ENCODE data around the gene FAM217B. TPM values are rescaled to one million over a fixed set of nuclear protein-coding genes. Genes with fewer than 3 reads are reported as not detected.
"Not testable (repeated sequence)": the region's sequence is repeated elsewhere in the genome, so short reads cannot be mapped to it uniquely, and the experiment has no call there.

Gene FAM217B
- total RNA-seq, 1 donor from 2014 or later = 11.5 TPM

- DNase-seq = no peak
Measured at GRCh38 chr20:59938696-59939051, 1.5 kb upstream of the FAM217B start.

DNA sequence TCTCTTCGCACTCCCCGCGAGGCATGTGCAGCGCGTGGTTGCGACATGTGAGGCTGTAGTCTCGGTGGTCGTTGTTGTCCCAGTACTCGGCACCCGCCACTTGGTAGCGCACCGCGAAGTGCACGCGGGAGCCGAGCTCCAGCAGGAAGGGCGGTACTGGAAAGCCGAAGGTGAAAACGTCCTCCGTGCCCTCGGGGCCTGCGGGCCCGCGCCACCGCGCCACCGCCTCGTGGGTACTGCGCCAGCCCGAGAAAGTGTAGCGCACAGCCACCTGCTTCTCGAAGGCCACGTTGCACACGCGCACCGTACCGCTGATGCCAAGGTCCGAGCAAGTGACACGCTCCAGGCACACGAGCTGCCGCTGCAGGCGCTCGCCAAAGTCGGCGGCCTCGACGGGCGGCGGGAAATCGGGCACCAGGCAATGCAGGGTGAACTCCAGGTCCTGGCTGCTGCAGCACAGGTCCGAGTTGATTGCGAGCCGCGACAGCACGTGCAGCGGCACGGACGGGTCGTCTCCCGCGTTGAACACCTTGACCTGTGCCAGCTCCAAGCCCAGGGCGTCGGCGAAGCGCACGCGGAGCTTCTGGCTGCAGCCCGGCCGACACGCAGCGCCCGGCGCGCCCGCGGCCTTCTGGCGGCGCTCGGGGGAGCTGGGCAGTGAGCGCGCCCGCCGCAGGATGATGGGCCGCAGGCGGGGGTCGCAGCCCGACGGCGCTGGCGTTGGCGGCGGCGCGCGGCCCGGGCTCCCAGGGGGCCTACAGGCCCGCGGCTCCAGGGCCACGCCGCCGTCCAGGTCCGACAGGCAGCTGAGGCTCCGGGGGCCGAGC, 924 bp upstream of the FAM217B start:
- DNase-seq = no peak

DNA sequence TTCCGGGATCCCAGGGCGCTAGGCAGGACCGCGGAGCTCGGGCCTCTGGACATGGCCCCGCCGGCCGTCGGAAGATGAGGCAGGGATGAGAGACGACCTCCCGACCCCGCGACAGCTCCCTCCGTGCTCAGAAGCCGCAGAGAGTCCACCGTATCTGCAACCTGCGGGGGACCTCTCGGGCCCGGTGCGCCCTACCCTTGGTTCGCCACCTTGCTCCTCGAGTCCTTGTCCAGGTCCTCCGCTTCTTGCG, 385 bp upstream of the FAM217B start:
- DNase-seq = no peak

DNA sequence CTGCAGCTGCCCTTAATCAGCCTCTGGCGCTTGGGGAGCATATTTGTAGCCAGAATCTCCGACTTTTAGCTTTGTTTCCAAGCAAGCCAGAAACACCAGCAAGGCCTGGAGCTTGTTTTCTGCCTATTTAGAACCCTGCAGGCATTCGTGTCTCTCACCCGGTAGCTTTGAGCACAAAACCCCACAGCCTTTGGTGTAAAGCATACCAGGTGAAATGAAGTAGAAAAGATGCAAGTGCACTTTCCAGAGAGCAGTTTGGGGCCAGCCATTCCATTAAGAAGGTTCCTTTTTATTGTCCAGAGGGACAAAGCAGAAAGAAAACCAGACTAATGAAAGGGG, 736 bp downstream of the FAM217B start:
- DNase-seq = no peak

- no peak for DNase-seq
Measured at GRCh38 chr20:59942245-59942644, 2.1 kb downstream of the FAM217B start.

GRCh38 chr20:59944726-59945125, 4.5 kb downstream of the FAM217B start:
- DNase-seq = no peak

DNA sequence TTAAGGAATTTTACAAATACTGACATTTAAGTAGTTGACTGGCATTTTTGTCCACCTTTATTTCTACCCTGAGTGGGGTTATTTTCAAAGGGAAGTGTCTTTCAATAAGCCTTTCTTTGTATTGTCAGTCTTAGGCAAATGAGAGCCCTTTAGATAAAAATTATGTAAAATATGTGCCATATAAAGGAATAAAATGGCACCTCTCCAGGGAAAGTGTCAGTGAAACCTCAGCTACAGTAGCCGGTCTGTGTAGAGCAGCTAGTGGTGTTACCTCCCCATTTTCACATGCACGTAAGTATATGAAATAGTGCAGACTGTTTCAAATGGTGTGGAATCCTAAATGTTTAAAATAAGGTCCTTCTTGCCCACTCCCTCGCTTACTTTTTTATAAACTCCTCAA, 5.0 kb downstream of the FAM217B start:
- no peak for DNase-seq

DNA sequence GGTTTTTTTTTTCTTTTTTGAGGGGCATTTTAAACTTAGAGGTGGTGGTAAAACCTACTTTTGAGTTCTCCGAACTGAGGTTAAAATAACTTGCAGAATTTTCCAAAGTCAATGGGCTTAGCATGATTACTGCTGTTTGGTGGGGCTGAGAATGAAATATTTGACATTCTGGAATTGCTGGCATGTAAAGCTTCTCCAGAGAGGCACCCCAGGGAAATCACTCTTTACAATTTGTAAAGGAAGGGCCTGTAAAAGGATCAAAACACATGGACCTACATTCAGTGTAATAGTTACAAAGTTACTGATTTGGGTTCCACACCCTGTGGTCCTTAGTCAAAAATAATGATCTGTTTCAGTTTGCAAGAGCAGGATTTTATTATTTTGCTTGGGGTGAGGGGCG, 5.5 kb downstream of the FAM217B start:
- DNase-seq = no peak

GRCh38 chr20:59947376-59947775, 7.2 kb downstream of the FAM217B start:
- DNase-seq = no peak

- no peak for DNase-seq
Measured at GRCh38 chr20:59948212-59948611, 8.0 kb downstream of the FAM217B start.

DNA sequence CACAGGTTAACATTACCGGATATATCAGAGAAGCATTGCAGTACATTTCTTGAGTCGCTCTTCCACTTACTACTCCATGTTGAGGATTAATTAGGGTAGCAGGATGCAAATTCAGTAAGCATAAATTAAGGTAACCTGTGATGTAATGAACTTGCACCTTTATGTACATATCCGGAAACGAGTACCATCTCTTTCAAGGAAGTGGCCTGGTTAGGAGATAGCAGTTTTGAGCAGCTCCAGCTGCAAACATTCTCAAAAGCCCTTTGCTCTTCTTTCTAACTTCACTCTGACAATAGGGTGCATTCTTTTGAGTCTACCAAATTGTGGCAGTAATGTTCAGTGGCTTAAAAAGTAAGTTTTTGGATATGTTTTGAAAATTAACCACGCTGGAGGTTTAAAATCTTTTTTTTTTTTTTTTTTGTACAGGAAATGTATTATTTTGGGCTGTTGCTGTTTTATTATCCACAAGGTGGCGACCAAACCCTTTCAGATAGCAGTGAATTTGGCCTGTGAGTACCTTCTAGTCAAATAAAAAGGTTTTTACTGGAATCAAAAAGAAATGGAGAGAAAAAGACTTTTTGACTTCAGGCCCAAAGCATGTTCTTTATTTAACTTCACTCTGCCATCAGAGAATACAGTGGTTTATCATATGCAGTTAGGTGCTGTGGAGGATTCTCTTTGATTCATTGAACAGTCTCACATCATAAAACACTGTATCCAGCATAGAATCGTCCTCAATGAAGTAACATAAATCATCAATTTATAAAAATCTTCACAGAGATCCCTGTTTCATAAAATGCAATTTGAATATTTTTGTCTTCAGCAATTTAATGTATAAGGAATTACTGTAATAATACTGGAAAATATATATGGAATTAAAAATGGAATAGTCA, 8.9 kb downstream of the FAM217B start:
- DNase-seq = peak; percentile 87

DNA sequence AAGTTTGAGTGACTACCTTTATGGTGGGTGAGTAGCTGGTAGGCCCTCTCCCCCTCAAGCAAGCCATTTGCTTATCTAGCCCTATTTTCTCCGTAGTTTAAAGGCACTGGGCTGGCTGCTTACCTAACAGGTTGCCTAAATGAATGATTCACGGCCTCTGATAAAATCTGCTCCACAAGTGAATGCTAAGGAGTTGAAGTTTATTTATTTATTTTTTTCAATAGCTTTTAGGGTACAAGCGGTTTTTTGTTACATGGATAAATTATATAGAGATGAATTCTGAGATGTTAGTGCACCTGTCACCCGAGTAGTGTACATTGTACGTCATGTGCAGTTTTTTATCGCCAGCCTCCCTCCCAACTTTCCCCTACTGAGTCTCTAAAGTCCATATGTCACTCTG, 9.7 kb downstream of the FAM217B start:
- no peak for DNase-seq

DNA sequence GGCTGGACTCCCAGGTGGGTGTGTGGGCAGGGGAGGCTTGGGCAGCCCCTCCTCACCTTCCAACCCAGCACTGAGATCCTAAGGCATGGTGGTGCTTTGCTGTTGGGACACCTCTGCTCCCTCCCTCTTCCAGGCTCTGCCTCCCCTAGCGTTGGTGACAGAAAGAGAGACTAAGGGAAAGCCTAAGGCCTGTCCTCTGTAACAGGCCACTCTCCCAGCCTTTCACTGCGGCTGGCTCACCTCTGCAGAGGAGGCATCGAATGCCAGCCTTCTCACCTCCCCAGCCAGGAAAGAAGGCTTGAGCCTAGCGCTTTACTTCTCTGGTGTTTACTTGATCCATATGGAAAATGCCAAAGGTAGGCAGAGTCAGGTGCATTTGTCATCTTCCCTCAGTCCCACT, 14.5 kb downstream of the FAM217B start:
- DNase-seq = no peak

DNA sequence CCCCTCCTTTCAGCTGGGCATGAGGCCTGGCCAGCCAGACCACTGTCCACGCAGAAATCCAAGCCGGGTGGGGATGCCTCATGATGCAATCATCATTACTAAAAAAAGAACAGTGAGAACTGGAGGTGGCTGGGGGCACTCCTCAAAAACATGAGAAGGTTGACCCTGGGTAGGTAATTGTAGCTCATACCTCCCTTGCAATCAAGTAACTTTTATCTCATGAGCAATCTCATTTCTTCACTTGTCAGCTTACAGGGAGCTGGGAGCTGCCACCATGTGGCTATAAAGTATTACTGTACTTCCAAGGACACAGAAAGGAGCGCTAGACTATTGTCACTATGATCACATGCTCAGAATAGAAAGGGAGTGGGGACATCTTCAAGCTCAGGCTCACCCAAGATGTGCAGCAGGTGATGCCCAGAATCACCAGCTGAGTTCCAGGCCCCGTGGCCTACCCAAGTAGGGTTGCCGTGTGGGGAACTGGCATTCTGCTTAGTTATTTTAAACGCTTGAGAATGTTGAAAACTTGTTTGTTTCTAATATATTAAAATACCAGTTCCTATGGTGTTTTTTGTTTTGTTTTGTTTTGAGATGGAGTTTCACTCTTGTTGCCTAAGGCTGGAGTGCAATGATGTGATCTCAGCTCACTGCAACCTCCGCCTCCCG, 15.1 kb downstream of the FAM217B start:
- peak; percentile 34 for DNase-seq

GRCh38 chr20:59957568-59957967, 17.4 kb downstream of the FAM217B start:
- DNase-seq = not testable (repeated sequence)

GRCh38 chr20:59958123-59958522, 17.9 kb downstream of the FAM217B start, which contains the start of gene CDH26:
Gene CDH26, plus strand, starts transcription at chr20:59958423. Its CDS starts 304 bp downstream, at chr20:59958727.
- DNase-seq = no peak

GRCh38 chr20:59958626-59959025, 18.4 kb downstream of the FAM217B start:
- DNase-seq = no peak

- DNase-seq = peak; percentile 37
Measured at GRCh38 chr20:59961423-59961822, 21.2 kb downstream of the FAM217B start.

DNA sequence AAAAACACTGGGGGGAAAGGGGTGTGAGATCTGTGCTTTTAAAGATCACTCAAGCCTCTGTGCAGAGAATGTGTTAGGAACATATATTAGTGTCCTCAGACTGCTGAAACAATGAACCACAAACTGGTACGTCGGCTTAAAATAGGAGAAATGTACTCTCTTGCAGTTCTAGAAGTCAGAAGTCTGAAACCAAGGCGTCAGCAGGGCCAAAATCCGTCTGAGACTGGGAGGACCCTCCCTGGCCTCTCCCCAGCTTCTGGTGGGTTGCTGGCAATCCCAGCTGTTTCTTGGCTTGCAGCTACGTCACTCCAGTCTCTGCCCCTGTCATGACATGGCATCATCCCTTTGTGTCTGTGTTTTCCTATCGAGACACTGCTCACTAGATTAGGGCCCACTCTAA, 22.0 kb downstream of the FAM217B start:
- no peak for DNase-seq

GRCh38 chr20:59966428-59966827, 26.2 kb downstream of the FAM217B start:
- no peak for DNase-seq

DNA sequence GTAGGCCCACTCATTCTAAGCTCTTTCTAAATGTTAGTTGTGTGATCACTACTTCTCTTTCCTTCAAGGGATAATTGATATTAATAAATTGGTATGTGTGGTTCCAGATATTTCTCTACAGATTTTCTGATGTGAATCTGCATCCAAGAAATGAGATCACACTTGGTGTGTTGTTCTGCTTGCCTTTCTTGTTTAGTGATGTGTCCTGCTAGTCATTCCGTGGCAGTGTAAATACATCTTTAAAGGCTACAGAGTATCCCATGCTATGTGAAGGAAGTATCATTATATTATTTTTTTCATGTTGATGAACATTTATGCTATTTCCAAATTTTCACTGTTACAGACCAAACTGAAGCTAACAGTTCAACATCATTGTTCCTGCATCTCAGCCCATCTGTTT, 31.2 kb downstream of the FAM217B start:
- no peak for DNase-seq

GRCh38 chr20:59972037-59972801, 32.0 kb downstream of the FAM217B start:
- DNase-seq = no peak
